Measurements from ENCODE around the gene IDH2.
A peak's percentile ranks its signal among the peaks of the same experiment; 100 is the strongest.
"Not testable (repeated sequence)": the region's sequence is repeated elsewhere in the genome, so short reads cannot be mapped to it uniquely, and the experiment has no call there.

The IDH2 gene

DNA sequence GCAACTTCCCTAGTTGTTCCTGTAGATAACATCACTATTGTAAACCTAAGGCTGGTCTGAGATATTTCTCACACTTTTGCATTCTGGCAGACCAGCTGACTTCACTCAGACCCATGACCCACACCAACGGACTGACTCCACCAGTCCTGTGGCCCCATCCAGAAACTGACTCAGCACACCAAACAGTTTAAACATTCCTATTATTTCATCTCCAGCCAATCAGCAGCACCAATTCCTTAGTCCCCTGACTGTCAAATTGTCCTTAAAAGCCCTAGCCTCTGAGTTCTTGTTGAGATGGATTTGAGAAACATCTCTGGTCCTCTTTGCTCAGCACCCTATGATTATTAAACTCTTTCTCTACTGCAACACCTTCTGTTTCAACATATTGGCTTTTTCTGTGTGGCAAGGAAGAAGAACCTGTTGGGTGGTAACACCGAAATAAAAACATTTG lies 12.2 kb upstream of the IDH2 start:
- no peak for DNase-seq

- DNase-seq = peak; percentile 43
Measured at GRCh38 chr15:90113166-90113565, 10.9 kb upstream of the IDH2 start.

DNA sequence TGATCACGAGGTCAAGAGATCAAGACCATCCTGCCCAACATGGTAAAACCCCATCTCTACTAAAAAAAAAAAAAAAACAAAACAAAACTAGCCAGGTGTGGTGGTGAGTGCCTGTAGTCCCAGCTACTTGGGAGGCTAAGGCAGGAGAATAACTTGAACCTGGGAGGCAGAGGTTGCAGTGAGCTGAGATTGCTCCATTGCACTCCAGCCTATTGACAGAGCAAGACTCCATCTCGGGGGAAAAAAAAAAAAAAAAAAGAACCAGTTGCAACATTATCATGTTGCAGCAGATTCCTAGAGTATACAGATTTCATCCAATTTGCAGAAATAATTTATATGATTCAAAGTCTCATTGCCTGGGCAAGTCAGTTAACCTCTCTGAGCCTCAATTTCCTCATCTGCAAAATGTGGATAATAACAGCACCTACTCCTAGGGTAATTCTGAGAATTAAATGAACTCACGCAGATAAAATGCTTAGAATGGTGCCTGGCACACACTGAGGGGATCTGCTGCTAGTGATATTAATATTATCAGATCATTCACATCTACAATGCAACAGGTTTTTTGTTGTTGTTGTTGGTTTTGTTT lies 7.0 kb upstream of the IDH2 start:
- DNase-seq = not testable (repeated sequence)

DNA sequence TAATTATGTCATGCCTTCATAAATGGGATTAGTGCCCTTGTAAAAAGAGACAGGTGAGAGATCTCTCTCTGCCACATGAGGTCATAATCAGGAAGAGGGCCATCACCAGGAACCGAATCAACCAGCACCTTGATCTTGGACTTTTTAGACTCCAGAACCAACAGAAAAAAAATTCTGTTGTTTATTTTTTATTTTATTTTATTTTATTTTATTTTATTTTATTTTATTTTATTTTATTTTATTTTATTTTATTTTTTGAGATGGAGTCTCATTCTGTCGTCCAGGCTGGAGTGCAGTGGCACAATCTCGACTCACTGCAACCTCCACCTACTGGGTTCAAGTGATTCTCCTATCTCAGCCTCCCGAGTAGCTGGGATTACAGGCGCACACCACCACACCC lies 5.8 kb upstream of the IDH2 start:
- not testable (repeated sequence) for DNase-seq

DNA sequence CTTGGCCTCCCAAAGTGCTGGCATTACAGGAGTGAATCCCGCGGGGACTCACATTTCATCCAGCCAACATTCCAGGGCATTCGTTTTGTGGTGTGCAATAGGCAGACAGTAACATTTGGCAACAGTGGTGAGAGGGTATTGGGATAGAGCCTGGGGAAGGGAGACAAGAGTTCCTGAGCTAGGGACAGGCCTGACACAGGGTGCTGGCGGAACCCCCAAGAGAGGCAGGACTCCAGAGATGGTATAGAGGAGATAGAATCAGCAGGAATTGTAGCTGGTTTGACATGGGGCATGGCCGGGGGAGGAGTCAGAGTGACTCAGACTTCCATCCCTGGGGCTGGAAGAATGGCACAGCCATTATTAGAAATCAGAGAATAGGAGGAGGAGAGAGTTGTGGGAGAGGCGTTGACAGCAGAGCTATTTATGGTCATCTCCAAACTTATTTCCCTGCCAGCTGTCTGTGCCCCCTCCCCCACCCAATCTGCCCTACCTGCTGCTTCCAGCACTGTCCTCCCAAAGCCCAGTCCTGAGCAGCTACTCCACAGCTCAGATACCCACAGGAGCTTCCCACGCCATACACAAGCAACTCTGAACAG lies 4.4 kb upstream of the IDH2 start:
- DNase-seq = peak; percentile 73

- no peak for DNase-seq
Measured at GRCh38 chr15:90105521-90105920, 3.3 kb upstream of the IDH2 start.

DNA sequence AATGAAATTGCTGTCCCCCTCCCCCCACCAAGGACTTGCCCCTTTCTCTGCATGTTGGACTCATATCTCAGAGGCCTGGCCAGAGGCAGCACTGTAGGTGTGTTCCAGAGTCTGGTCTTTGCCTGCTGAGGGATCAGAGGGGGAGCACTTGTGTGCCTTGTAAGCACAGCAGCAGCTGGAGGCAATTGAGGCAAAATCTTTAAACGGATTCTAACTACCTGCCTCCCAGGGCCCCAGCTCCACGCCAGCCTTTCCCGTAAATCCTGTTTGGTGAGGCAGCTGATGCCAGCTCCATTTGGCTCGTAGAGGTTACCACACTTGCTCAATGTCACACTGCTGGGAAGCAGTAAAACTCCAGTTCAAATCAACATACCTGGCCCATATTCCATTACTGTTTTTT lies 2.3 kb upstream of the IDH2 start:
- DNase-seq = no peak

GRCh38 chr15:90103701-90104329 lies 1.5 kb upstream of the IDH2 start:
- no peak for DNase-seq

GRCh38 chr15:90101130-90101968 lies 919 bp downstream of the IDH2 start:
- peak; percentile 31 for DNase-seq

DNA sequence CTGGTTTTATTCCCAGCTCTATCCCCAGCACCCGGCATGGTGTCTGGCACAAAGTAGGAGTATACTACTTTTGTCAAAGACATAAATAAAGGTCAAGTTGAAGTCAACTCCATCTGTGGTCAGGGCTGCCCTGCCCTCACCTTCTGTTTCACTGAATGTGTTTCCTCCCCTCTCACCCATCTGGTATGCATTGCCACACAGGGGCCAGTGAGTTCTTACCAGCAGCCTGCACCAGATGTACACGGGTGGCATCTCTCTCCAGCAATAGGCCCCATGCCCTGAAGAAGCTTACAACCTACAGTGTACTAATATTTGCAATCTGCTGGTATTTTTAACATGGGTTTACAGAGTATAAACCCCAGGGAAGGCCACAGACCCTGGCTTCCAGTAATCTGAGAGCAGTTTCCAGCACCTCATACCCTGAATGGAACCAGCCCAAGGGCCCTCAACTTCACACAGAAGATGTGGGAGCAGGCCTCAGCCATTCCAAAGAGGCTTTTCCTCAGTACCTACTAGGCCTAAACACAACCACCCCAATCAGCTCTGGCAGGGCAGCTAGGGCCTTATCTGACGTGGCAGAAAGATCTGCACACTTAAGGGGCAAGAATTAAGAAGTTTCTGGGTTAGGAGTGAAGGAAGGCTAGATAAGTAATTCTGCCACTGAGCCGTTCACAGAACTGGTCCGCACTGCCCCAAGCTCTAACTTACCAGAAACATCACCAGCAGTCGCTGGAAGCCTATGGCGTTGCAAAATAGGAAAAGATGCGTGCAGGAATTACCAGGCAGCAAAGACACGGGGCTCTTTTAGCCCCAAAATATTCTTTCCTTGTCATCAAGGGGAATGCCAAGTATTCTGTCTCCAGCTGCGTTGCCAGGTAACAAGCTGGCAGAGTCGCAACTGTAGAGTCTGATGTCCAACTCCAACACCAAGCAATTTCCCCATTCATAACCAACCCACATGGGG lies 2.1 kb downstream of the IDH2 start:
- DNase-seq = peak; percentile 65

DNA sequence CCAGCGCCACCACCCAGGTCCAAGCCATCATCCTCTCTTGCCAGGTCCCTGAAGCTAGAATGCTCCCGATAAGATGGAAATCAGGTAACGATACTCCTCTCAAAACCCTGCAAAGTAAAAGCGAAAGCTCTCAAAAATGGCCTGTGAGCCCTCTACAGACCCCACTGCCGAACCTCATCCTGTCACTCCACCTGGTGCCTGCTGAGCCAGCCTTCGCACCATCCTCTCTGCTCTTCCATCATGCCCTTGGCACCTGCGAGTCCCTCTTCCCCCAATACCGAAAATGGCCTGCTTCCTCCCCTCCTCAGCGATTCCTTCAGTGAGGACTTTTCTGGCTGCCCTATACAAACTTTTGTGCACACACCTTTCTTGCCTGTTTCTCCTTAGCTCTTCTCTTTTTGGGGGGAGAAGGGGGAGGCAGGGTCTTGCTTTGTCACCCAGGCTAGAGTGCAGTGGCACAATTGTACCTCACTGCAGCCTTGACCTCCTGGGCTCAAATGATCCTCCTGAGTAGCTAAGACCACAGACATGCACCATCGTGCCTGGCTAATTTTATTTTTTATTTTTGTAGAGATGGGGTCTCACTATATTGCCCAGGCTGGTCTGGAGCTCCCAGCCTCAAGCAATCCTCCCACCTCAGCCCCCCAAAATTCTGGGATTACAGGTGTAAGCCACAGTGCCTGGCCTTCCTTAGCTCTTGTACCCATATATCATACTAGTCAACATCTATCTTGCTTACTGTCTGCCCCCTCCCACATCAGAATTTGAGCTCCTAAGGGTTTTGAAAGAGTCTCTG lies 3.0 kb downstream of the IDH2 start:
- no peak for DNase-seq

DNA sequence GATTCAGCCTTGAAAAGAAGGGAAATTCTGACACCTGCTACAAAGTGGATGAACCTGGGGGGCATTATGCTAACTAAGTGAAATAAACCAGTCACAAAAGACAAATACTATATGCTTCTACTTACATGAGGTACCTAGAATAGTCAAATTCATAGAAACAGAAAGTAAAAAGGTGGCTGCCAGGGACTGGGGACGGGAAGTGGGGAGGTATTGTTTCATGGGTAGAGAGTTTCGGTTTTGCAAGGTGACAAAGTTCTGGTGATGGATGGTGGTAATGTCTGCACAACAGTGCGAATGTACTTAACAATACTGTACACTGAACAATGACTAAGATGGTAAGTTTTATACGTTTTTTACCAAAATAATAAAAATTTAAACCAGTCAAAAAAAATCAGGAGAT lies 4.8 kb downstream of the IDH2 start:
- DNase-seq = no peak

GRCh38 chr15:90095521-90095959 lies 6.7 kb downstream of the IDH2 start:
- DNase-seq = no peak

GRCh38 chr15:90091156-90091931 lies 10.9 kb downstream of the IDH2 start:
- DNase-seq = no peak

DNA sequence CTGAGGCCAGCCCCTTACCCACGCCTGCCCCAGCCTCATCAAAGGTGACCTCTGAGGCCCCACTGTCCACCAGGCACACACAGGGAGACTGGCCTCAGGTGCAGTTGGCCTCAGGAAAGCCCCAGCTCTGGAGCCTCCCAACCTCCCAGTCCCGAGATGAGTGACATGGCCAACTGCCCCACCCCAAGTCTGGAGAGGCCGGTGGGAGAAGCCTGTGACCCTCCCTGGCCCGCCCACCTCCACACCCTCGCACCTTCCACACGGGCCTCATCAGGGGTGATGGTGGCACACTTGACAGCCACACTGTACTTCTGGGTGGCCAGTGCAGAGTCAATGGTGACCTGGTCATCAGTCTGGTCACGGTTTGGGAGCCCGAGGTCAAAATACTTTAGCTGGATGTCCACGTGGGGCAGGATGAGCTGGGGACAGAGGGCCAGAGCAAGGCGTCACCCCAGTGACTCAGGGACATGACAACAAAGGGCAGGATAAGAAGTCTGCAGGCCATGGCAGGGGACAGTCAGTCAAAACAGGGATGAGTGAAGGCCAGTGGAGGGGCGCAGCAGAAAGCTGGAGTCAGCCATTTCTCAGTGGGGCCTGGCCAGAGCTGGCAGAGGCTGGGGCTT lies 11.9 kb downstream of the IDH2 start:
- no peak for DNase-seq

DNA sequence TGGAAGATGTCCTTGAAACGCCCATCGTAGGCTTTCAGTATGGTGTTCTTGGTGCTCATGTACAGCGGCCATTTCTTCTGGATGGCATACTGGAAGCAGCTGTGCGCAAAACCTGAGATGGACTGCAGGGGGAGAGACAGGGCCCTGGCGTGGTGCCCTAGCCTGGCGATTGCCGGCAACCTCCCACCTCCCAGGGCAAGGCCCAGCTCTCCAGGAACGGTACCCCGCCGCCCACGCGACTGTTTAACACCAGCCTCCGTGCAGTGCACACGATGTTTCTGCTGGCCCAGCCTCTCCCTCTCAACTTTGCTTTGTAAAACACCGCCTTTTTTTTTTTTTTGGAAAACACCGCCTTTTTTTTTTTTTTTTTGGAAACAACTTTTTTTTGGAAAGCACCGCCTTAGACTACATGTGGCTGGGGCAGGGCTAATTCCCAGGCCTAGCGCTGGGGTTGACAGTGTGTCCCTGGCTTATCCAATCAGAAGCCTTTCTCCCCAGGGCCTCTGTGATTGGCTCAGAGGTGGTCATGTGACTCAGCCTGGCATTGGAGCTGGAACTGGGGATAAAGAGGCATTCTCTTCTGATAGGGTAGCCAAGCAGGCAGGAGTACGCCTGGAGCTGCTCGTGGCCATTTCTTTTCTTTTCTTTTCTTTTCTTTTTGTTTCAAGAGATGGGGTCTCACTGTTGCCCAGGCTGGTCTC lies 14.7 kb downstream of the IDH2 start:
- peak; percentile 35 for DNase-seq

DNA sequence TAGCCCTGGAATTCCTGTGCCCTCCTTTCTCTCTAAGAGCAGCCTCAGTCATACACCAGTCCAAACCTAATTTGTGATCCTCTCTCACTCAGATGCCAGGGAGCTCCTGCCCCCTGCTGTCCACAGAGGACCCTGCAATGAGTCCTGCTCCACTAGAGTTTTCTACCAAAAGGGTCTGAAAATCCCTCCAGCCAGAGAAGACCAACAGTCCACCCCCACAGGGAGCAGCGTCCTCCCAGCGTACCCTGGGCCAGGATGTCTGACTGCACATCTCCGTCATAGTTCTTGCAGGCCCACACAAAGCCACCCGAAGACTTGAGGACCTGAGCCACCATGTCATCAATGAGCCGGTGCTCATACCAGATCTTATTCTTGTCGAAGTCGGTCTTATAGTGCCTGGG lies 15.4 kb downstream of the IDH2 start:
- peak; percentile 34 for DNase-seq

DNA sequence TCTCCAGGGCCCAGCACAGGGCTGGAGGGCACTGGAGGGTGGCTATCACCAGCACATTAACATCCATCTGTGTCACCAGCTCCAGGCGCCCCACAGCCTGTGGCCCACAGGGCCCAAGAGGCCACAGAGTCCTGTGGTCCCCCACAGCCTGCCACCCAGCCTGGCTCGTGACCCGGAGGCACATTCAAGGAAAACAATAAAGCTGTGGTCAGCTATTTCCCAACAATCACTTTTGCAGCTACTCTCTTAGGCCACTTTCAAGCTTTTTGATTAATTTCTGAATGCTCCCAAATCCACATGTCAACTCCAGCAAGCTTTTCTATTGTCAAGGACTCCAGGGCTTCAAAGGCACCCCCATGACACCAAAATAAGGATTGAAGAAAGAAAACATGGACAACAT lies 16.7 kb downstream of the IDH2 start:
- no peak for DNase-seq

DNA sequence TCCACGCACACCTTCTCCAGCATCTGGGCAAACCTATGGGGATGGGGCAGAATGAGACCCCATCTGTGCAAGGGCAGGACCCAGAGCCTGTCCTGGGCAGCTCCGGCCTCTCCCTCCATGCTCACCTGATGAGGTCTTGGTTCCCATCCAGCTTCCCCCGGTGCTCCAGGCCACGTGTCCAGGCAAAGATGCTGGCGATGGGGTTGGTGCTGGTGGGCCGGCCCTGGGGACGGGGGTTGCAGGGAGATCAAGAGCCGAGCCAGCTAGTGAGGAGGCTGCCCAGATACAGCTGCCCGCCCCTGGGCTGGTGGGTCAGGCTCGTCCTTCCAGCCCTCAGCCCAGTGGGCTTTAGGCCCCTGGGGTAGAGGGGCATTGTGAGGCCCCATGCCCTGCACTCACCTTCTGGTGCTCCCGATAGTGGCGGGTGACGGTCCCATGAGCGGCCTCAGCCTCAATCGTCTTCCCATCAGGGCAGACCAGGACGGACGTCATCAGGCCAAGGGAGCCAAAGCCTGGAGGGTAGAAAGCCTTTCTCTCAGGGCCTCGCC lies 17.3 kb downstream of the IDH2 start:
- DNase-seq = no peak

Measured in fibroblast of skin of scalp (primary cell).